Measurements from ENCODE around the gene RPL36AL. TPM values are rescaled to one million over a fixed set of nuclear protein-coding genes. Genes with fewer than 3 reads are reported as not detected.
"Not testable (repeated sequence)": the region's sequence is repeated elsewhere in the genome, so short reads cannot be mapped to it uniquely, and the experiment has no call there.

The RPL36AL gene
- 100 to 1,000 TPM; 294 to 316 (median 301) TPM for total RNA-seq

GRCh38 chr14:49620182-49621113 is at the start of gene RPL36AL, which contains the start of gene MGAT2:
Gene RPL36AL, minus strand, starts transcription at chr14:49620626. Its CDS starts 1,522 bp downstream, at chr14:49619104.
Gene MGAT2, plus strand, starts transcription at chr14:49620799. Its CDS starts 470 bp downstream, at chr14:49621269.
- H3K9me3 Mint-ChIP-seq, result no peaks in the 10 kb centered on the region
- DNase-seq (peak; percentile 89), ATAC-seq (peak; percentile 91)
- peak within 1 kb of the TSS; percentile 97 for H3K4me3 Mint-ChIP-seq
- no peaks in the 10 kb centered on the region for H3K27me3 Mint-ChIP-seq (ENCODE audit: low read depth)
- H3K36me3 Mint-ChIP-seq (ENCODE audit: insufficient read depth), result peaks cover 33% of the 10 kb centered on the region
- peaks cover 49% of the 10 kb centered on the region for H3K4me1 Mint-ChIP-seq (ENCODE audit: low read depth)

- Mint-ChIP-seq H3K36me3 (ENCODE audit: insufficient read depth) (no peaks in the 10 kb centered on the region), H3K4me3 (no peak overlapping the region), H3K9me3 (no peaks in the 10 kb centered on the region), H3K4me1 (ENCODE audit: low read depth) (no peaks in the 10 kb centered on the region), H3K27me3 (ENCODE audit: low read depth) (no peaks in the 10 kb centered on the region)
- DNase-seq (no peak), ATAC-seq (no peak)
Observed at GRCh38 chr14:49659526-49660455, 39.4 kb upstream of the RPL36AL start.

- not testable (repeated sequence) for H3K9me3 Mint-ChIP-seq; DNase-seq; H3K27me3 Mint-ChIP-seq (ENCODE audit: low read depth); H3K4me1 Mint-ChIP-seq (ENCODE audit: low read depth); H3K36me3 Mint-ChIP-seq (ENCODE audit: insufficient read depth); H3K4me3 Mint-ChIP-seq; ATAC-seq
Observed at GRCh38 chr14:49657500-49657899, 37.1 kb upstream of the RPL36AL start.

GRCh38 chr14:49654511-49654910 is 34.1 kb upstream of the RPL36AL start:
- H3K36me3 Mint-ChIP-seq (ENCODE audit: insufficient read depth), result peaks cover 4% of the 10 kb centered on the region
- no peak overlapping the region for H3K4me3 Mint-ChIP-seq
- H3K27me3 Mint-ChIP-seq (ENCODE audit: low read depth), result no peaks in the 10 kb centered on the region
- no peaks in the 10 kb centered on the region for H3K9me3 Mint-ChIP-seq
- DNase-seq (no peak), ATAC-seq (no peak)
- peaks cover 2% of the 10 kb centered on the region for H3K4me1 Mint-ChIP-seq (ENCODE audit: low read depth)

- Mint-ChIP-seq H3K4me3 (no peak overlapping the region), H3K4me1 (ENCODE audit: low read depth) (peaks cover 2% of the 10 kb centered on the region)
- no peak for ATAC-seq
Observed at GRCh38 chr14:49653508-49653907, 33.1 kb upstream of the RPL36AL start.

GRCh38 chr14:49642163-49642562 is 21.7 kb upstream of the RPL36AL start:
- DNase-seq (no peak), ATAC-seq (no peak)
- no peaks in the 10 kb centered on the region for H3K9me3 Mint-ChIP-seq
- H3K4me1 Mint-ChIP-seq (ENCODE audit: low read depth), result peaks cover 56% of the 10 kb centered on the region
- H3K4me3 Mint-ChIP-seq, result no peak overlapping the region
- no peaks in the 10 kb centered on the region for H3K27me3 Mint-ChIP-seq (ENCODE audit: low read depth)
- H3K36me3 Mint-ChIP-seq (ENCODE audit: insufficient read depth), result peaks cover 30% of the 10 kb centered on the region

More at GRCh38 chr14:49653508-49653907, 33.1 kb upstream of the RPL36AL start:
- DNase-seq, result no peak
- Mint-ChIP-seq H3K36me3 (ENCODE audit: insufficient read depth) (peaks cover 4% of the 10 kb centered on the region), H3K9me3 (no peaks in the 10 kb centered on the region), H3K27me3 (ENCODE audit: low read depth) (no peaks in the 10 kb centered on the region)

- Mint-ChIP-seq H3K9me3 (no peaks in the 10 kb centered on the region), H3K4me1 (ENCODE audit: low read depth) (peaks cover 56% of the 10 kb centered on the region), H3K4me3 (no peak overlapping the region), H3K36me3 (ENCODE audit: insufficient read depth) (peaks cover 35% of the 10 kb centered on the region), H3K27me3 (ENCODE audit: low read depth) (no peaks in the 10 kb centered on the region)
- DNase-seq (no peak), ATAC-seq (no peak)
Observed at GRCh38 chr14:49641697-49642129, 21.3 kb upstream of the RPL36AL start.

- ATAC-seq, result no peak
- no peak for DNase-seq
Observed at GRCh38 chr14:49640540-49641417, 20.4 kb upstream of the RPL36AL start.

GRCh38 chr14:49637534-49638078 is 17.2 kb upstream of the RPL36AL start:
- Mint-ChIP-seq H3K36me3 (ENCODE audit: insufficient read depth) (peaks cover 33% of the 10 kb centered on the region), H3K27me3 (ENCODE audit: low read depth) (no peaks in the 10 kb centered on the region), H3K4me1 (ENCODE audit: low read depth) (peaks cover 59% of the 10 kb centered on the region), H3K9me3 (no peaks in the 10 kb centered on the region), H3K4me3 (peak overlapping the region; percentile 47)
- no peak for DNase-seq
- no peak for ATAC-seq

More at GRCh38 chr14:49640540-49641417, 20.4 kb upstream of the RPL36AL start:
- peaks cover 38% of the 10 kb centered on the region for H3K36me3 Mint-ChIP-seq (ENCODE audit: insufficient read depth)
- peaks cover 62% of the 10 kb centered on the region for H3K4me1 Mint-ChIP-seq (ENCODE audit: low read depth)
- H3K27me3 Mint-ChIP-seq (ENCODE audit: low read depth), result no peaks in the 10 kb centered on the region
- no peaks in the 10 kb centered on the region for H3K9me3 Mint-ChIP-seq
- no peak overlapping the region for H3K4me3 Mint-ChIP-seq

GRCh38 chr14:49636866-49637265 is 16.4 kb upstream of the RPL36AL start:
- no peak for DNase-seq
- peaks cover 54% of the 10 kb centered on the region for H3K4me1 Mint-ChIP-seq (ENCODE audit: low read depth)
- peaks cover 27% of the 10 kb centered on the region for H3K36me3 Mint-ChIP-seq (ENCODE audit: insufficient read depth)

GRCh38 chr14:49634547-49635334 is 14.3 kb upstream of the RPL36AL start, which contains the start of gene DNAAF2:
Gene DNAAF2, minus strand, starts transcription at chr14:49635244. Its CDS starts 95 bp downstream, at chr14:49635149.
- peaks cover 45% of the 10 kb centered on the region for H3K4me1 Mint-ChIP-seq (ENCODE audit: low read depth)
- no peaks in the 10 kb centered on the region for H3K9me3 Mint-ChIP-seq
- H3K36me3 Mint-ChIP-seq (ENCODE audit: insufficient read depth), result peaks cover 23% of the 10 kb centered on the region
- ATAC-seq (peak; percentile 46 to 47), DNase-seq (peak; percentile 55)
- H3K4me3 Mint-ChIP-seq, result peak within 1 kb of the TSS; percentile 96
- no peaks in the 10 kb centered on the region for H3K27me3 Mint-ChIP-seq (ENCODE audit: low read depth)

More at GRCh38 chr14:49636866-49637265, 16.4 kb upstream of the RPL36AL start:
- Mint-ChIP-seq H3K27me3 (ENCODE audit: low read depth) (no peaks in the 10 kb centered on the region), H3K9me3 (no peaks in the 10 kb centered on the region), H3K4me3 (peak overlapping the region; percentile 96)
- ATAC-seq, result no peak

GRCh38 chr14:49633640-49634546 is 13.5 kb upstream of the RPL36AL start:
- H3K9me3 Mint-ChIP-seq, result no peaks in the 10 kb centered on the region
- peaks cover 19% of the 10 kb centered on the region for H3K36me3 Mint-ChIP-seq (ENCODE audit: insufficient read depth)
- H3K4me3 Mint-ChIP-seq, result peak overlapping the region; percentile 96
- ATAC-seq (peak; percentile 84 to 86), DNase-seq (peak; percentile 93)
- no peaks in the 10 kb centered on the region for H3K27me3 Mint-ChIP-seq (ENCODE audit: low read depth)
- H3K4me1 Mint-ChIP-seq (ENCODE audit: low read depth), result peaks cover 40% of the 10 kb centered on the region
